ENCODE data around the gene IL1RAPL2.
"Not testable (repeated sequence)": the region's sequence is repeated elsewhere in the genome, so short reads cannot be mapped to it uniquely, and the experiment has no call there.

IL1RAPL2 gene

DNA sequence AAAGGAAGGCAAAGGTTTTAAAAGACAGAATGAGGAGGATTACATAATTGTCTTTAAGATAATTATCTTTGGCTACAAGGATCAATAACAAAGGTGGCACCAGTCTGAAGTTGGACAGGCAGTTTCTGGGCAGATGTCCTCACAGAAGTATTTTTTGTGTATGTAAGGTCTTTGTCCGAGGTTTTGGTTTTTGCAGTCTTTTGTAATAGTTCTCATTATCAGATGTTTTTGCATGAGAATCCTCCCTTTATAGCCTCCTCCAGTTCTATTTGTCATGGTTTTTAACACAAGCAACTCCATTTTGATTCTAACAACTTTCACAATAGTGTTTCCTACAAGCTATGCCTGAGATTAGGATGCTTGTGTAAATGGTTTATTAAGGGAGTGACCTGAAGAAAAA is 286.2 kb downstream of the IL1RAPL2 start:
- no peak for DNase-seq (ENCODE audit: low read depth in 2 of 3, low spot score in 1 of 3)

DNA sequence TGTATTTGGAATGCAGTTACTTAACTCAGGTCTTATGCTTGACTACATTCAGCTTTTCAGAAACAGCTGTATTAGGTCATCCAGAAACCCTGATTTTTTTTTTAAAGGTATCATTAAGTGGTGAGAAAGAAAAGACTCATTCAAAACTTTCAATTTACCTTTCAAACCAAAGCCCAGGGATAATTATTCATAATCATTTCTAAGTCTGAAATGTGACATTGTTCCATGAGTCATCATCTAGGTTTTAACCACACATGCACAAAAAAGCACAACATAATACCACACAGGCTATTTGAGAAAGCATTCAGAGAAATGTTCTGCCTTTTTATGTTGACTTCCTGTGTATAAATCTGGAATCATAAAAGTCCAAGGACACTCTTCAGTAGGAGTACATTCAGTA is 288.2 kb downstream of the IL1RAPL2 start:
- DNase-seq (ENCODE audit: low read depth in 2 of 3, low spot score in 1 of 3), result no peak

DNA sequence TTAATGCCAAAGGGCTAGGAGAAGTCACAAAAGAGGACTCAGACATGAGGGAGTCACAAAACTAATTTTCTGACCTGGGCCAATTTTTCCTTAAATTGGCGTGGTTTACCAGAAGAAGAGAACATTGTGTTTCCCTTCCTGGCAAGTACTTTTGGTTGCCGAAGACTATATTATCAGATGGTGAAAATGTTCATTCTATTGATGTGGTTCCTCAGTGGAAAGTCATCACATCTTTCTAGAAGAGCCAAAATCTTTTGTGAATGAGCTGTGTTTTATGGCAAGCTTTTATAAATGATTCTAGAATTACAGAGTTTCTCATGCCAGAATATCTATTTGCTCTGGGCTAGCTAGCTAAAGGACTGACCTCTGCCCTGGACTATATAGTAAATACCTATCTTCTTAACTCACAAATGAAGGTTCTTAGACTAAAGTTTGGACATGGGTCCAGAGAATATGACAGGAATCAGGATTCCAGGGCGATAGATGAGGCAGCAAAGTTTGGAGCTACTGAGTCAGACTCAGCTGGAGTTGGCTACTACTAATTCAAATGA is 288.9 kb downstream of the IL1RAPL2 start:
- DNase-seq (ENCODE audit: low read depth in 2 of 3, low spot score in 1 of 3), result no peak

DNA sequence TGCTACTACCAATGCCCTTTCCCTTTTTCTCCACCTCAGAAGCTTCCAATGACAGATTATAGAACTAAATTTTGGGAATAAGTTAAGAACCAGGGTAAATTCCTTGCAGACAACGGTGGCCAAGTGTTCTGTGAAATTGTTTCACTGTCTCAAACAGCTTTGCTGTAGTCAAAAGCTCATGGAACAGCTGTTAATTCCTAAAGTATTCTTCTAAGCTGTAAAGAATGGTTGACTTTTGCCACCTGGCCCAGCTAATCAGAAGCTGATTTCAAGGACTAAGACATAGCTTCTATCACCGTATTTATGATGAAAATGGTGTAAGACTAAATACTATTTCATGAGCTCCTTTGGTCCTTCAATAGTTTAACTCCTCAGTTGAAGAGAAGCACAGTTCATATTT is 297.5 kb downstream of the IL1RAPL2 start:
- no peak for DNase-seq (ENCODE audit: low read depth in 2 of 3, low spot score in 1 of 3)

DNA sequence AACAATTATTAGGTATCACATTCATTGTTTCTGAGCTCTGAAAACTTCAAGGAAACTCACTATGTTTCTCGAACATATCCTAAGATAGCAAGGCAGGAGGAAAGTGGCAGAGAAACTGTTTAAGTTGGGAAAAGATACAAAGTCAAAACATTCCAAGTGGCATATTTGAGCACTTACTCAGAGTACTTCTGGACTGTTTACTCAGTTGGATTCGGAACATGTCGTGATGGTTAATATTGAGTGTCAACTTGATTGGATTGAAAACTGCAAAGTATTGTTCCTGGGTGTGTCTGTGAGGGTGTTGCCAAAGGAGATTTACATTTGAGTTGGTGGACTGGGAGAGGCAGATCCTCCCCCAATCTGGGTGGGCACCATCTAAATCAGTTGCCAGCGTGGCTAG is 298.3 kb downstream of the IL1RAPL2 start:
- no peak for DNase-seq (ENCODE audit: low read depth in 2 of 3, low spot score in 1 of 3)

DNA sequence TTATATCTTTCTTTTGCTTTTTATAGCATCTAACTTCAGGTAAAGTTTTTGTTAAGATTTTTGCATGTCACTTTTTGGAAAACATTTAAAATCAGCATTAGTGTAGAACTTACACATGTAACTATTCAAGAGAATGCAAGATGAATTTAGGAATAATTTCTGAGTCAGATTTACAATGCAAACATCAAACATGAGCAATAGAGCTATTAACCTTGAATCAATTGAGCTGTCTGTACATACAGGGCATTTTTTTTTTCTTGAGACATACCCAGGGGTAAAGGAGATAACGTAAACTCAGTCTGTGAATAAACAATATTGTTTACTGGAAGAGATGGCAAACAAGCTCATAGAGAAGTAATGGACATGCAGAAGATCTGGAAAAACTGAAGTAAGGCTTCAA is 311.5 kb downstream of the IL1RAPL2 start:
- DNase-seq (ENCODE audit: low read depth in 2 of 3, low spot score in 1 of 3), result no peak

DNA sequence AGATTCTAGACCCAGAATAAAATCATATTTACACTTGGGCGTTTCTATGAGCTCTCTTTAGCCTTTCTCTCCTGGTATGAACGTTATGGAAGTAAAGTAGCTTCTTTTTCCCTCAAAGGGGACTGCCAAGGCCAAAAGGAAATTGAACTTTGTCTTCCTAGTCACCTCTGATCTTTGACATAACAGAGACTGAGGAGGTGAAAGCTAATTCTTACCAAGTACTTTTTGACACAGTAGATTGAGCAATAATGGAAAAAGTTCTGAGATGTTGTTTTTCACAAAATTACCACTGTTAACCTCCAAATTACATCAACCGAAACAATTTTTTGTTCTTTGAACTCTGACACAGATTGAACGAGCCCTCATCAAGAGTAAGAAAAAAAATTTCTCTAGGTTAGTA is 336.1 kb downstream of the IL1RAPL2 start:
- DNase-seq (ENCODE audit: low read depth in 2 of 3, low spot score in 1 of 3), result no peak

DNA sequence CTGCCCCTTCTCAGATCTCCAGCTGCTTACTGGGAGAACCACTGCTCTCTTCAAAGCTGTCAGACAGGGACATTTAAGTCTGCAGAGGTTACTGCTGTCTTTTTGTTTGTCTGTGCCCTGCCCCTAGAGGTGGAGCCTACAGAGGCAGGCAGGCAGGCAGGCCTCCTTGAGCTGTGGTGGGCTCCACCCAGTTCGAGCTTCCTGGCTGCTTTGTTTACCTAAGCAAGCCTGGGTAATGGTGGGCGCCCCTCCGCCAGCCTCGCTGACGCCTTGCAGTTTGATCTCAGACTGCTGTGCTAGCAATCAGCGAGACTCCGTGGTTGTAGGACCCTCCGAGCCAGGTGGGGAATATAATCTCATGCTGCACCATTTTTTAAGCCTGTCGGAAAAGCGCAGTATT is 343.7 kb downstream of the IL1RAPL2 start:
- DNase-seq (ENCODE audit: low read depth in 2 of 3, low spot score in 1 of 3), result not testable (repeated sequence)

DNA sequence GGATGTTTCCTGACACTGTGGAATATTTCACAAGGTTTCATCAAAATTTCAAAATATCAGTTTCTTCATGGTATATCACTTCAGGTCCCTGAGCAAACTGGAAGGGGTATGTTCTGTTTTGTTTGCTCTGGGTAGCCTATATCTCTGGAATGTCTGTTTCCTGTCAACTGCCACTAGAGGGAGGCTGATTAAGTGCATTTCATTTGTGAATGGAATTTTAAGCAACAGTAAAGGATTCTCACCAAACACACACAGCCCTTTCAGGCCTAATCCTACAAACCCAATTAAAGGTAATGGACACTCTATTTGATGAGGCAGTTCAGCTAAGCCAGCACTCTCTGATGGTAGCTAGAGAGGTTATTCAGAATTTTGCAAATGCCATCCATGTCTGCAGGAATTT is 347.3 kb downstream of the IL1RAPL2 start:
- DNase-seq (ENCODE audit: low read depth in 2 of 3, low spot score in 1 of 3), result no peak

DNA sequence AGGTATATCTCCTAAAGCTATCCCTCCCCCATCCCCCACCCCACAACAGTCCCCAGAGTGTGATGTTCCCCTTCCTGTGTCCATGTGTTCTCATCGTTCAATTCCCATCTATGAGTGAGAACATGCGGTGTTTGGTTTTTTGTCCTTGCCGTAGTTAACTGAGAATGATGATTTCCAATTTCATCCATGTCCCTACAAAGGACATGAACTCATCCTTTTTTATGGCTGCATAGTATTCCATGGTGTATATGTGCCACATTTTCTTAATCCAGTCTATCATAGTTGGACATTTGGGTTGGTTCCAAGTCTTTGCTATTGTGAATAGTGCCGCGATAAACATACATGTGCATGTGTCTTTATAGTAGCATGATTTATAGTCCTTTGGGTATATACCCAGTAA is 348.7 kb downstream of the IL1RAPL2 start:
- DNase-seq (ENCODE audit: low read depth in 2 of 3, low spot score in 1 of 3), result not testable (repeated sequence)

DNA sequence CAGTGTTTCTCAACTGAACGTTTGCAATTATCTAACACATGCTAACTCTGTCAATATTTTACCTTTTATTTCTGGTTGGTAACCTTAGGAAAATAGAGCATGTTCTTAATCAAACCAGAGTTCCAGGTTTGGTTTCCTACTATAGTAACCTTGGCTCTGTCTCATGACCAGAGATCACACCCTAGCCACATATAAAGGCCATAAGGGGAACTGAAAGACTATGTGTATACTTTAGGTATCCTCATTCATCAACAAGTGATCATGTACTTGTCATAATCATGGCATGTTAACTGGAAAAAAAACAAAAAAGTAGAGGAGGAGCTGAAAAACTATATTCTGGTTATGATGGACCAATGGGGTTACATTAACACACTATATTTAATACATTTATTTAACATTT is 352.1 kb downstream of the IL1RAPL2 start:
- DNase-seq (ENCODE audit: low read depth in 2 of 3, low spot score in 1 of 3), result no peak

DNA sequence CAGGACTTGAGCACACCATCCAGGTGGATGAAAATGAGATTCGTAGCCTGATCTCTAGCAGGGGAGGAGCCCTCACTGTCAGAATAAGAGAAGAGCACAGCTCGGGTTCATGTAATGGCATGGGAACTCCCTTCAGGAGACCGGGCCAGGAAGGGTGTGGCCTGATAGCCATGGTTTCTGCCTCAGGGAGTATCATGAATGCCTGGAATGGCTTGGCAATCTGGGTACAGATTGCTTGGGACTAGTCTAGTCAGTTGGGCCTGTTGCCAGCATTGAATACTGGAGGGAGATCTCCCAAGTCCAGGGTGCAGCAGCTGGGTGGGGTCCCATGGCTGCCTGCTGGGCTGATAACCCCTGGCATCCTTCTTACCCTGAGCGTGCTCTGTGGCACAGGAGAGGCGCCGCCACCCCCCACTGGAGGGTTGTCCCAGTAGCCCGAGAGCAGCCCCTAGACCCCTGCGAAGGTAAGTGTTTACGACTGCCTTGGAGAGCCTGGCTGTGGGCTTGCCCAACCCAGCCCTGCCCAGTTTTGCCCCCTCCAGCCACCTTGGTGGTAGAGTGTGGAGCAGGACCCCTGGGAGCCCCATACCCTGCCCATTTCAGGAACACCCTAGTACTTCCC is 355.7 kb downstream of the IL1RAPL2 start:
- no peak for DNase-seq (ENCODE audit: low read depth in 2 of 3, low spot score in 1 of 3)

DNA sequence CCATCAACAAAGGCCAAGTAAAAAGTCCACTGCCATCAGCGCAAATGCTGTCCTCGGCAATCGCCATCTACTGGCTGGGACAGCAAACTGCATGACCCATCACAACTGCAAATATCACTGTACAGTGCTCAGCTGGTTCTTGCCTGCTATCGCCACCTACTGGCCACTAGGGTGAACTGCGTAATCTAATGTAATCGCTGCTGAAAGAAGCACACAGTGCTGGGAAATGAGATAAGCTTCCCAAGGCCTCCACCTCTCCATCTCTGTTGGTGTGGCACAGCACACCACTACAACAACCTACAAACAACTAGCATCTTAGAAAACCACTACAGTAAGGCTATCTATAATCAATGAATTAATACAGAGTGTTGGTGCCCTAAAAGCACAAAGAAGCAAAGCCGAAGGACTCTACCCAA is 356.2 kb downstream of the IL1RAPL2 start:
- DNase-seq (ENCODE audit: low read depth in 2 of 3, low spot score in 1 of 3), result peak; percentile 40 to 54 (median 47)

DNA sequence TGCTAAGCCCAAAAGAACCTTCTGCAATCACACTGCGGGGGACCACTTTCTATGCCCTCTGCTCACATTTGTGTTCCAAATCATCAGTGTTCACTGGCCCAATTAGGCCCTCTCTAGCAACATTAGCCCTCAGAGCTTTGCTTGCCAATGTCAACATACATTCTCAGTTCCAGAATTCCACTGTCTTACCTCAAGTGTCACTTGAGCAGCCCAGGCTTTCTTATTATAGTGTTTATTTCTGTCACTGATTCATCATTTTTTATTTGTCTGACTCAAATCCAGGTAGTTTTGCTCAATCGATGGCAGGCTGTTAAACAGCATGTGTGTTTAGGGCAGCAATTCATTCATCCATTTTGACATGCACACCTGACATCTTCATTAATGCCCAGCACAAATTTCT is 363.3 kb downstream of the IL1RAPL2 start:
- DNase-seq (ENCODE audit: low read depth in 2 of 3, low spot score in 1 of 3), result no peak

DNA sequence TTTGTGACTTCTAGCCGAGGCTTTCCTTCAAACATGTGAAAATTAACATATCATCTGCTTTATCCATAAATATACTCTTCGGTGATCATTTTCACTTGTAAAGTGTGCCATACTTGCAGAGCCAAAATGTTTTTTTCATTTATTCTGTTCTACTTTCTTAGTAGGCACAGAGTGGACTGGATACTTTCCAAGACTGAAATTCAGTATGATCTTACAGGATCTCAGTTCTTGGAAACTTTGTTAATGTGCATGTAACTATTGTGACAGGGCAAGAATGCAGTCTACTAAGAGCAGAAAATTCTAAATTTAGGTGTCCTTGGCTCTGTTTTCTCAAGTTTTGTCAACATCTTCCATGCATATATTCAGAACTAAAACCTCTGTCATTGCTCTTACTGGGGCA is 369.6 kb downstream of the IL1RAPL2 start:
- no peak for DNase-seq (ENCODE audit: low read depth in 2 of 3, low spot score in 1 of 3)

DNA sequence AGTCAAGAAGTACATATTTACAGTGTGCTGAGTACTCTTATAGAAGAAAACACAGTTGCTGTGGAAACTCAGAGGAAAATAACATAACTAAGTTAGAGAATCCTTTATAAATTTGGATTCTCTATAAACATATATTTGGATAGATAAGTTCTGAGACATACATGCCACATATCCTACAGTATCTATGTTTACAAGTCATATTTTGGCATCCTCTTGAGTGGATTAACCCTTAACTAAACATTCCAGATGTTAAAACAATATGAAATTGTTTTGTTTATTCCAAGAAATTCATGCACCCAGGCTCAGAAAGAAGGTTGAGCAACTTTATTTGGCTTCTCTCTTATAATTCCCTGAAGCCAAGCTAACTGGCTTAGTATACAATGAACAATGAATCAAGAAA is 387.3 kb downstream of the IL1RAPL2 start:
- DNase-seq (ENCODE audit: low read depth in 2 of 3, low spot score in 1 of 3), result no peak

DNA sequence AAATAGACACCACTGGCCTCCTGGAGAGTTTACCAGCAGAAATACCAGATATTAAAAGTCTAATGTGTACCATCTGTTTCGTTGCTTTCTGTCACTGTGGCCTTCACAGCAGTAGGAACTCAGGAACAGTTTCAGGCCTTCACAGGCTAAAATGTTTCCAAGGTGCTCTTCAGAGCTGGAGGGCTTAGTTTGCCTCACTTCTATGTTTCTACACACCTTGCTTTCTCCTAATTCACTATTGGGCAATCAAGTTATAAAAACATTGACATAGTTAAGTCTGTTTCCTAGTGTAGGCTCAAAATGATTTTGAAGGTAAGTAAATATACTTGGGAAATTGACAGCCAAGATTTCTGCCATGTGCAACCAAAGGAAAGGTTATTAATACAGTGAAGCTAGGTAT is 395.9 kb downstream of the IL1RAPL2 start:
- DNase-seq (ENCODE audit: low read depth in 2 of 3, low spot score in 1 of 3), result no peak

DNA sequence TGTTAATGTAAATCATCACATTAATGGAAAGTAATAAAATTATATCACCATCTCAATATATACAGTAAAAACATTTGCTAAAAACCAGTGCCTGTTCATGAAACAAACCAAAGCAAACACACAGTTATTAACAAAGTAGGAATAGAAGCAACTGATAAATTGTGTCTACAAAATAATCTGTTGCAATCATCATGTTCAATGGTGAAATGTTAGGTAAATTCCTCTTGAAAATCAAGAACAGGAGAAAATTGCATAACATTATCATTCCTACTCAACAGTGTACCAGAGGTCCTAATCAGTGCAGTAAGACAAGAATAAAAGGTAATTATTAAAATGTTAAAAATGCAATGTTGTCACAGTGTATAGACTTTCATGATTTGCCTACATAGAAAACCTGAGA is 402.2 kb downstream of the IL1RAPL2 start:
- no peak for DNase-seq (ENCODE audit: low read depth in 2 of 3, low spot score in 1 of 3)

DNA sequence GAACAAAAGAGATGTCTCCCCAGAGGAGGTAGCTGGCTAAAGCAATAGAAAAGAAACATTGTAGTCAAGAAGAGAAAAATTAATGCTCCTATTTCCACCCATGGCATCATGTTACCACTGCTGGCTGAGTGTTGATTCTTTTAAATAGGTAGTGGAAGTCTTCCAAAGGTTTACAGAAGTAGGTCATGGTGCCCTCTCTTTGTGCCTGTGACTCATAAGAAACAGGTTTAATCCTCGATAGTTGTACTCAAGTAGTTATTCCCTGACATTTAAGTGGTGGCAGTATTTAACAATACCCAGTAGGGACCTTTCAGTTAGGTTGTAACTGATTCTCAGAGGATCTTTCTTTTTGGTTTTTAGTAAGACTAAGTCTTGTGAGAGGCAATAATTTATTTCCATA is 406.7 kb downstream of the IL1RAPL2 start:
- no peak for DNase-seq (ENCODE audit: low read depth in 2 of 3, low spot score in 1 of 3)

DNA sequence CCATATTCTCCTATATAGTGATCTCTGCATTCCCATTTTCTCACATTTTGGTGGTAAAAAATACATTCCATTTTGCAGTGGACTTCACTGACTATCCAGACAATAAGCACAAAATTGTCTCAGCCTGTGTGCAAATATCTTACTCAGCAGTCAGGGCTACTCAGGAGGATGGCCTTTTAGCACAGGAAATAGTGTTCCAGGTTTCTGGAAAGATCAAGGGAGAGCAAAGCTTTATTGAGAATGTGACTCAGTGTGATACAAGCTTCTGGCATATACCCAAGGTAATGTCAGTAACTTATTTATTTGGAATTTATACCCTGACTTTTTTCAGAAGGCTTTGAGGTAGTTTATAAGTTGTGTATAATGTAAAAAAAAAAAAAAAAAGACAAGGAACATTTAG is 421.1 kb downstream of the IL1RAPL2 start:
- no peak for DNase-seq (ENCODE audit: low read depth in 2 of 3, low spot score in 1 of 3)

DNA sequence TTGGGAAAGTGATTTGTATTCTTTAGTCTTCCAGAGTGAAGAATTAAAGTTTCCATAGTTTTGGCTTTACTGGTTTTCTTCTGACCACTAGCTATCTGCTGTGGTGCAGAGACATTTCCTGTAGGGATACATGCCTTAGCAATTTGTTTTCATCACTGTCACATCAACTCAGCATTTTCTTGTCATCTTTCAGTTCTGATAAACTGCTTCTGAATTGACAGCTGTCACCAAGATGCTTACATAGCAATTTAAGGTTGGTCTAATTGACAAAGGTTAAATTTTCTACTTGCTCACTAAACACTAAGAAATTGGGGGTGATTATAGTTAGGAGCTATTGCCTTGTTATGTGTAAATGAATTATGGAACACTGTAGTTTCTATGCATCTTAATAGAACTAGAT is 422.0 kb downstream of the IL1RAPL2 start:
- no peak for DNase-seq (ENCODE audit: low read depth in 2 of 3, low spot score in 1 of 3)

DNA sequence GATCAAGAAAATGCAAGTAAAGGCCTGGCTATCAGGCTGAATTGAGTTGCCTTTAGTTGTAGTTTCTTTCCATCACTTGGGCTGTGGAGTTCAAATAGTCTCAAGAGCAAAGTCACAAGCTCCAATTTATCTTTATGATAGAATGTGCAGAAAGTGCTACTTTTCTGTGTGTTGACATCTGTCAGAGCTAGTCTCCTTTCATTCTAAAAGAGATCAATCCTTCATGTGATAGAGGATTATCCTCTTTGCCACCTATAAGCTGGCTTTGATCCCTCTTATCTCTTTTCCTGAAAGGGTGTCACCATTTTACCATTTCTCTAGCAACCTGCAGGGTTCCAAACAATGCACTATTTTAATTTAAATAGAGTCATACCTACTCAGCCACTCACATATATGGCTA is 429.5 kb downstream of the IL1RAPL2 start:
- DNase-seq (ENCODE audit: low read depth in 2 of 3, low spot score in 1 of 3), result no peak

DNA sequence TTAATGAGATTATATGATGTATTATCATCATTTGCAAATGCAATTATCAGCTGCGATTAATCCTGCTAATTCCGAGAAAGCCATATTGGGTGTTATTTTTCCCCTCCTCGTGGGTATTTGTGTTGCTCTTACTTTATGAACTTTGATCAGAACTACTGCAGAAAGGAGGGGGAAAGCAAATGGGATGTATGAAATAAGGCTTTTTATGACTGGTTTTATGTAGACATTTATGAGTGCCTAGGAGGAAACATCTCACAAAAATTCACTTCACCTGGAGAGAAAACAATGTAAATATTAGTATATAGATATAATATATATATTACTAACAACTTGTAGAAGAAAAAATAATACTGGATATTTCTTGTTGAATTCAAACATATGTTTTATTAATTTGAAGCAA is 440.1 kb downstream of the IL1RAPL2 start:
- no peak for DNase-seq (ENCODE audit: low read depth in 2 of 3, low spot score in 1 of 3)

DNA sequence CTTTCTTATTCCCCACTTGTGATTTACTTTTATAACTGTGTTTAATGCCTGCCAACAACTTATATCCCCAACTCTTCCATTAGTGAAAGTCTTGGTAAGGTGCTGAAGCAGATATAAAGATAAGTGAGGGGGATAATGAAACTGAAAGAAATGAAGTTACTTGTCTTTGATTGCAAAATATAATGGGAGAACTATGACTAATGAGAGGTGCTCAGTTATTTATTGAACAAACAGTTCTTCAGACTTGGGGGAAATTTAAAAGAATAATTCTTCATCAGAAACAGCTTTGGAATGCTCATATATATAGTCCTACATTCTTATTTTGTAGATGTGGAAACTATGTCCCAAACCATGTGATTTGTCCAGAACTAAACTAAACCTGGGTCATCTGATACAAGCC is 441.0 kb downstream of the IL1RAPL2 start:
- no peak for DNase-seq (ENCODE audit: low read depth in 2 of 3, low spot score in 1 of 3)
